HCT116 (cell line): Measurements from ENCODE around the gene TLR9. TPM values are rescaled to one million over a fixed set of nuclear protein-coding genes. Genes with fewer than 3 reads are reported as not detected.

ENCODE experiments used
- ATAC-seq: fragments of 200-7000 bp; cut with Tn5 transposase; 2 replicates; pipeline ENCODE4 v1.9.1; 2020; ENCODE audit warnings: mild to moderate bottlenecking, moderate library complexity
- BruUV-seq: library from RNA; stranded (reverse); fragments of 400-500 nt; replicated peaks from 2 replicates; lab custom pipeline; 2021; lab: Mats Ljungman, UMichigan
- CTCF ChIA-PET: fragments of 300-600 bp; sonication (Branson Sonifier 250); formaldehyde crosslinking; loops from one replicate; lab custom pipeline; 2021; ENCODE audit warnings: antibody characterized with exemption; lab: Charles Lee
- POLR2A ChIA-PET: fragments of 300-600, 350-600 bp; sonication (Branson Sonifier 250); formaldehyde crosslinking; loops from one replicate; lab custom pipeline; 2021; ENCODE audit warnings: antibody characterized with exemption; lab: Charles Lee
- RAD21 ChIA-PET, 2 experiments: fragments of 300-600 bp; sonication (Branson Sonifier 250); formaldehyde crosslinking; loops; one replicate each; lab custom pipeline; 2023; ENCODE audit warnings: low total read pairs in 2 of 2; ENCODE audit not compliant: uncharacterized antibody in 2 of 2, unreplicated experiment in 2 of 2, low non-redundant PET in 1 of 2; lab: Charles Lee
- DNase-seq: peaks from one replicate; pipeline ENCODE4 v3.0.0-alpha.2; 2010; ENCODE audit warnings: low read depth, low spot score
- H2AFZ ChIP-seq: fragments of 200-600 bp; shearing (Covaris generic), sonication (generic); 2 replicates; pipeline ENCODE4 v1.6.1; 2017; ENCODE audit warnings: low read depth, mixed run types, mixed read lengths, antibody characterized with exemption, low read length; ENCODE audit not compliant: poor library complexity, severe bottlenecking
- H3K27ac ChIP-seq: 2 replicates; pipeline ENCODE4 v1.5.1; 2012; ENCODE audit warnings: low read depth, low read length
- H3K27me3 ChIP-seq: fragments of 200-600 bp; sonication (generic); 2 replicates; pipeline ENCODE4 v1.6.1; 2016; ENCODE audit warnings: mixed run types, low read length, mixed read lengths; ENCODE audit not compliant: insufficient read depth
- H3K36me3 ChIP-seq, 2 experiments: fragments of 200-500 bp in 1 of 2; fragments of 200-600 bp in 1 of 2; sonication (Bioruptor generic) in 1 of 2; sonication (generic) in 1 of 2; 2 replicates each; pipeline versions ENCODE4 v1.5.1 to v1.6.1; 2014 to 2016; ENCODE audit warnings: low read length in 2 of 2, inconsistent platforms in 1 of 2, mixed read lengths in 1 of 2, mixed run types in 1 of 2; ENCODE audit not compliant: insufficient read depth in 2 of 2, control insufficient read depth in 1 of 2
- H3K4me1 ChIP-seq, 2 experiments: fragments of 200-600 bp in 1 of 2; sonication (generic) in 1 of 2; 2 replicates each; pipeline versions ENCODE4 v1.5.1 to v1.6.1; 2012 to 2017; ENCODE audit warnings: low read length in 2 of 2, inconsistent platforms in 1 of 2, mild to moderate bottlenecking in 1 of 2, mixed read lengths in 1 of 2, mixed run types in 1 of 2, moderate library complexity in 1 of 2; ENCODE audit not compliant: insufficient read depth in 2 of 2, control insufficient read depth in 1 of 2
- H3K4me2 ChIP-seq: fragments of 200-600 bp; sonication (generic); 2 replicates; pipeline ENCODE4 v1.6.1; 2017; ENCODE audit warnings: mixed run types, low read length, mixed read lengths
- H3K4me3 ChIP-seq, 2 experiments: fragments of 200-600 bp in 1 of 2; sonication (generic) in 1 of 2; replicated peaks in 1 of 2; 2 replicates each; pipeline ENCODE4 v1.5.1; 2011 to 2016; ENCODE audit warnings: low read length in 2 of 2, control low read depth in 1 of 2, low read depth in 1 of 2, mild to moderate bottlenecking in 1 of 2, mixed read lengths in 1 of 2, mixed run types in 1 of 2
- H3K79me2 ChIP-seq: fragments of 200-600 bp; sonication (generic); 2 replicates; pipeline ENCODE4 v1.6.1; 2017; ENCODE audit warnings: mild to moderate bottlenecking, mixed run types, low read length, moderate library complexity, mixed read lengths; ENCODE audit not compliant: insufficient read depth
- H3K9ac ChIP-seq: fragments of 200-600 bp; sonication (generic); 2 replicates; pipeline ENCODE4 v1.6.1; 2016; ENCODE audit warnings: low read length, mixed read lengths
- H3K9me2 ChIP-seq: fragments of 200-600 bp; sonication (generic), shearing (Covaris generic); 2 replicates; pipeline ENCODE4 v1.6.1; 2017; ENCODE audit warnings: mixed run types, mild to moderate bottlenecking, moderate library complexity; ENCODE audit not compliant: insufficient read depth
- H3K9me3 ChIP-seq, 2 experiments: fragments of 200-500 bp in 1 of 2; fragments of 200-600 bp in 1 of 2; sonication (Bioruptor generic) in 1 of 2; sonication (generic) in 1 of 2; 2 replicates each; pipeline ENCODE4 v1.6.1; 2014 to 2017; ENCODE audit warnings: low read length in 2 of 2, mixed read lengths in 2 of 2, inconsistent platforms in 1 of 2, low read depth in 1 of 2, mild to moderate bottlenecking in 1 of 2, mixed run types in 1 of 2, moderate library complexity in 1 of 2; ENCODE audit not compliant: control insufficient read depth in 1 of 2, insufficient read depth in 1 of 2
- H4K20me1 ChIP-seq: fragments of 200-600 bp; sonication (generic), shearing (Covaris generic); 2 replicates; pipeline ENCODE4 v1.6.1; 2017; ENCODE audit warnings: mixed run types, mild to moderate bottlenecking, moderate library complexity; ENCODE audit not compliant: insufficient read depth
- CBX3 ChIP-seq: IDR thresholded peaks from 2 replicates; pipeline ENCODE4 v1.6.1; 2012; ENCODE audit warnings: low read depth
- CEBPB ChIP-seq: IDR thresholded peaks from 2 replicates; pipeline ENCODE4 v1.6.1; 2012; ENCODE audit warnings: low read depth
- CTCF ChIP-seq, 3 experiments: fragments of 200-600 bp in 1 of 3; sonication (generic) in 1 of 3; IDR thresholded peaks in 2 of 3; conservative IDR thresholded peaks in 1 of 3; 2 replicates each; pipeline ENCODE4 v1.5.1; 2012 to 2017; ENCODE audit warnings: low read depth in 2 of 3, low read length in 2 of 3, antibody characterized with exemption in 1 of 3, borderline replicate concordance in 1 of 3, control low read depth in 1 of 3, mild to moderate bottlenecking in 1 of 3, mixed read lengths in 1 of 3, mixed run types in 1 of 3, moderate library complexity in 1 of 3; ENCODE audit not compliant: insufficient read depth in 1 of 3
- EGR1 ChIP-seq: IDR thresholded peaks from 2 replicates; pipeline ENCODE4 v1.6.1; 2012; ENCODE audit warnings: low read depth
- ELF1 ChIP-seq: IDR thresholded peaks from 2 replicates; pipeline ENCODE4 v1.6.1; 2012; ENCODE audit warnings: low read depth, borderline replicate concordance
- EZH2 ChIP-seq: fragments of 200-600 bp; sonication (generic); IDR thresholded peaks from 2 replicates; pipeline ENCODE4 v1.6.1; 2017; ENCODE audit warnings: antibody characterized with exemption, mixed run types
- EZH2phosphoT487 ChIP-seq: fragments of 200-600 bp; IDR thresholded peaks from 2 replicates; pipeline ENCODE4 v1.6.1; 2018; ENCODE audit warnings: antibody characterized with exemption, borderline replicate concordance
- FOSL1 ChIP-seq: IDR thresholded peaks from 2 replicates; pipeline ENCODE4 v1.6.1; 2012; ENCODE audit warnings: low read depth
- JUND ChIP-seq: IDR thresholded peaks from 2 replicates; pipeline ENCODE4 v1.6.1; 2012
- POLR2A ChIP-seq: IDR thresholded peaks from 2 replicates; pipeline ENCODE4 v1.7.0; 2011; ENCODE audit warnings: borderline replicate concordance; ENCODE audit not compliant: insufficient read depth, insufficient read length; ENCODE audit errors: extremely low read depth
- SP1 ChIP-seq: IDR thresholded peaks from 2 replicates; pipeline ENCODE4 v1.6.1; 2012; ENCODE audit warnings: low read depth
- SRF ChIP-seq: IDR thresholded peaks from 2 replicates; pipeline ENCODE4 v1.6.1; 2012; ENCODE audit warnings: low read depth
- YY1 ChIP-seq: IDR thresholded peaks from 2 replicates; pipeline ENCODE4 v1.6.1; 2011; ENCODE audit warnings: low read length, low read depth, moderate library complexity, mild to moderate bottlenecking; ENCODE audit not compliant: insufficient replicate concordance; ENCODE audit errors: extremely low read depth
- ZFX ChIP-seq: fragments of 450-650 bp; IDR thresholded peaks from 2 replicates; pipeline ENCODE4 v1.6.1; 2017
- intact Hi-C: fragments of 100-400 bp; cut with micrococcal nuclease; formaldehyde crosslinking; loops from 2 replicates; pipeline ENCODE4 v1.10.0; 2022
- total RNA-seq: library from RNA; stranded (reverse); gene quantifications from one replicate; pipeline ENCODE4 v1.2.1, GENCODE V29; 2021; ENCODE audit not compliant: unreplicated experiment

Gene TLR9
- total RNA-seq, 1 experiment from 2014 or later, result 0.15 TPM

- intact Hi-C loops, result no loop called here
- no peaks in the 10 kb centered on the region for H3K27me3 ChIP-seq
- no peak overlapping the region for H3K4me3 ChIP-seq
- H4K20me1 ChIP-seq, result no peaks in the 10 kb centered on the region
- no peaks in the 10 kb centered on the region for H3K9me3 ChIP-seq
- no peaks in the 10 kb centered on the region for H3K9me2 ChIP-seq
- ATAC-seq (no peak), DNase-seq (no peak)
- ChIA-PET POLR2A (no interaction called here), CTCF (no interaction called here), RAD21 (no interaction called here)
- H3K27ac ChIP-seq, result no peak overlapping the region
- TF ChIP-seq CTCF (IDR thresholded peaks at IDR 0.05 in 2 of 3, conservative IDR thresholded peaks at IDR 0.05 in 1 of 3; ENCODE audit: borderline replicate concordance in 1 of 3, insufficient read depth in 1 of 3, low read depth in 2 of 3, low read length in 2 of 3) (no peak), SP1 (no peak), JUND (no peak), ELF1 (no peak), EZH2phosphoT487 (no peak), CBX3 (no peak), EZH2 (no peak), CEBPB (no peak), POLR2A (no peak), FOSL1 (no peak), EGR1 (no peak), ZFX (no peak), SRF (no peak), YY1 (no peak)
- BruUV-seq, result no TSS peak
- no peak overlapping the region for H2AFZ ChIP-seq
- no peaks in the 10 kb centered on the region for H3K4me1 ChIP-seq
- H3K9ac ChIP-seq, result no peak overlapping the region
- no peak overlapping the region for H3K4me2 ChIP-seq
- no peaks in the 10 kb centered on the region for H3K79me2 ChIP-seq
- no peaks in the 10 kb centered on the region for H3K36me3 ChIP-seq
Observed at GRCh38 chr3:52183786-52184445, 41.5 kb downstream of the TLR9 start.
